ENCODE results near the gene DHX16. TPM values are rescaled to one million over a fixed set of nuclear protein-coding genes. Genes with fewer than 3 reads are reported as not detected.

Gene DHX16
- total and polyA plus RNA-seq, 9 of the 15 experiments (the other 6 are each of a cell fraction or from before 2014, with no cell fraction given), result 14.6 to 66.1 (median 47.5) TPM

DNA sequence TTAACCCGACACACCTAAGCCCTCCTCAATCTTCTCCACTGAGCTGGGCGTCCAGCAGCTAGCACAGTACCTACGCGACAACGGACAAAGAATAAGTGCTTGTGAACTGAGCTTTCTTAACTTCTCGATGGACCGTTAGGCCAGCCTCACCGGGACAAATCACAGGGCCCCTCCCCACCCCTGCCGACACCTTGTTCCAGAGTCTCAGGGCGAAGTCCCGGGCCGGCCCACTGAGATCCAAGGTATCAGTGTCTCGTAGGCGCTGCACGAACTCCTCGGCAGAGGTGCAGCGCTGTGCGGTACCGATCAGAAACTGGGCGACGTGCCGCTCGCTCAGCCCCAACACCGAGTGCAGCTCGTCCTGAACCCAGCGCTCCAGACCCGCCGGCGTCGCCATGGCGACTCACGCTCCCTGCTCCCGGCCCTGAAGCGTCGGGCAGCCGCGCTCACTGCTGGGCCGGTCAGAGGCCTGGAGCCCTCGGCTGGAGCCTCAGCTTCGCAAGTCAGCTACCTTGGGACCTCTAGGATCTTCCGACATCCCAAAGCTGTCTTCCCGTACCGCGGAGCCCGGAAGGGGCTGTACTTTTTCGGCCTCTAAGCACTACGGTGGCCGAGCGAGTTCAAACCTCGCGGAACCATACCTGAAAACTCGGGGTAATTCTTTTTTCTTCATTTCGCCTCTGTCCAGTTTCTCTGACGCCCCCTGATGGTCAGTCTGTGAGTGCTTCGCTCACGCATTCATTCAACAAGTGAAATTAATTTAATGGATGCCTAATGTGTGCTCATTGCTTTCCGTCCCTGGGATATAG, at the start of gene DHX16 (continued):
- TF ChIP-seq, protein P1, sequence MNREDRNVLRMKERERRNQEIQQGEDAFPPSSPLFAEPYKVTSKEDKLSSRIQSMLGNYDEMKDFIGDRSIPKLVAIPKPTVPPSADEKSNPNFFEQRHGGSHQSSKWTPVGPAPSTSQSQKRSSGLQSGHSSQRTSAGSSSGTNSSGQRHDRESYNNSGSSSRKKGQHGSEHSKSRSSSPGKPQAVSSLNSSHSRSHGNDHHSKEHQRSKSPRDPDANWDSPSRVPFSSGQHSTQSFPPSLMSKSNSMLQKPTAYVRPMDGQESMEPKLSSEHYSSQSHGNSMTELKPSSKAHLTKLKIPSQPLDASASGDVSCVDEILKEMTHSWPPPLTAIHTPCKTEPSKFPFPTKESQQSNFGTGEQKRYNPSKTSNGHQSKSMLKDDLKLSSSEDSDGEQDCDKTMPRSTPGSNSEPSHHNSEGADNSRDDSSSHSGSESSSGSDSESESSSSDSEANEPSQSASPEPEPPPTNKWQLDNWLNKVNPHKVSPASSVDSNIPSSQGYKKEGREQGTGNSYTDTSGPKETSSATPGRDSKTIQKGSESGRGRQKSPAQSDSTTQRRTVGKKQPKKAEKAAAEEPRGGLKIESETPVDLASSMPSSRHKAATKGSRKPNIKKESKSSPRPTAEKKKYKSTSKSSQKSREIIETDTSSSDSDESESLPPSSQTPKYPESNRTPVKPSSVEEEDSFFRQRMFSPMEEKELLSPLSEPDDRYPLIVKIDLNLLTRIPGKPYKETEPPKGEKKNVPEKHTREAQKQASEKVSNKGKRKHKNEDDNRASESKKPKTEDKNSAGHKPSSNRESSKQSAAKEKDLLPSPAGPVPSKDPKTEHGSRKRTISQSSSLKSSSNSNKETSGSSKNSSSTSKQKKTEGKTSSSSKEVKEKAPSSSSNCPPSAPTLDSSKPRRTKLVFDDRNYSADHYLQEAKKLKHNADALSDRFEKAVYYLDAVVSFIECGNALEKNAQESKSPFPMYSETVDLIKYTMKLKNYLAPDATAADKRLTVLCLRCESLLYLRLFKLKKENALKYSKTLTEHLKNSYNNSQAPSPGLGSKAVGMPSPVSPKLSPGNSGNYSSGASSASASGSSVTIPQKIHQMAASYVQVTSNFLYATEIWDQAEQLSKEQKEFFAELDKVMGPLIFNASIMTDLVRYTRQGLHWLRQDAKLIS (CRISPR knock-in tag; IDR thresholded peaks at IDR 0.05), result peak; percentile 61; the same call in 1 of the 2 replicates
- TF ChIP-seq, protein P2, sequence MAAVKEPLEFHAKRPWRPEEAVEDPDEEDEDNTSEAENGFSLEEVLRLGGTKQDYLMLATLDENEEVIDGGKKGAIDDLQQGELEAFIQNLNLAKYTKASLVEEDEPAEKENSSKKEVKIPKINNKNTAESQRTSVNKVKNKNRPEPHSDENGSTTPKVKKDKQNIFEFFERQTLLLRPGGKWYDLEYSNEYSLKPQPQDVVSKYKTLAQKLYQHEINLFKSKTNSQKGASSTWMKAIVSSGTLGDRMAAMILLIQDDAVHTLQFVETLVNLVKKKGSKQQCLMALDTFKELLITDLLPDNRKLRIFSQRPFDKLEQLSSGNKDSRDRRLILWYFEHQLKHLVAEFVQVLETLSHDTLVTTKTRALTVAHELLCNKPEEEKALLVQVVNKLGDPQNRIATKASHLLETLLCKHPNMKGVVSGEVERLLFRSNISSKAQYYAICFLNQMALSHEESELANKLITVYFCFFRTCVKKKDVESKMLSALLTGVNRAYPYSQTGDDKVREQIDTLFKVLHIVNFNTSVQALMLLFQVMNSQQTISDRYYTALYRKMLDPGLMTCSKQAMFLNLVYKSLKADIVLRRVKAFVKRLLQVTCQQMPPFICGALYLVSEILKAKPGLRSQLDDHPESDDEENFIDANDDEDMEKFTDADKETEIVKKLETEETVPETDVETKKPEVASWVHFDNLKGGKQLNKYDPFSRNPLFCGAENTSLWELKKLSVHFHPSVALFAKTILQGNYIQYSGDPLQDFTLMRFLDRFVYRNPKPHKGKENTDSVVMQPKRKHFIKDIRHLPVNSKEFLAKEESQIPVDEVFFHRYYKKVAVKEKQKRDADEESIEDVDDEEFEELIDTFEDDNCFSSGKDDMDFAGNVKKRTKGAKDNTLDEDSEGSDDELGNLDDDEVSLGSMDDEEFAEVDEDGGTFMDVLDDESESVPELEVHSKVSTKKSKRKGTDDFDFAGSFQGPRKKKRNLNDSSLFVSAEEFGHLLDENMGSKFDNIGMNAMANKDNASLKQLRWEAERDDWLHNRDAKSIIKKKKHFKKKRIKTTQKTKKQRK (IDR thresholded peaks at IDR 0.05; ENCODE audit: borderline replicate concordance, low read depth, low read length), result no peak
- TF ChIP-seq PHF21A (IDR thresholded peaks at IDR 0.05; ENCODE audit: borderline replicate concordance, low read depth) (no peak), THRAP3 (IDR thresholded peaks at IDR 0.05; ENCODE audit: borderline replicate concordance) (no peak), PPARD (CRISPR knock-in tag; IDR thresholded peaks at IDR 0.05) (no peak), ZNF134 (CRISPR knock-in tag; conservative IDR thresholded peaks at IDR 0.05) (no peak), RBM22 (IDR thresholded peaks at IDR 0.05; ENCODE audit: low read depth, low read length, poor library complexity, severe bottlenecking) (peak; percentile 95), ELF2 (CRISPR knock-in tag; IDR thresholded peaks at IDR 0.05) (peak; percentile 85)
- TF ChIP-seq, protein P3, sequence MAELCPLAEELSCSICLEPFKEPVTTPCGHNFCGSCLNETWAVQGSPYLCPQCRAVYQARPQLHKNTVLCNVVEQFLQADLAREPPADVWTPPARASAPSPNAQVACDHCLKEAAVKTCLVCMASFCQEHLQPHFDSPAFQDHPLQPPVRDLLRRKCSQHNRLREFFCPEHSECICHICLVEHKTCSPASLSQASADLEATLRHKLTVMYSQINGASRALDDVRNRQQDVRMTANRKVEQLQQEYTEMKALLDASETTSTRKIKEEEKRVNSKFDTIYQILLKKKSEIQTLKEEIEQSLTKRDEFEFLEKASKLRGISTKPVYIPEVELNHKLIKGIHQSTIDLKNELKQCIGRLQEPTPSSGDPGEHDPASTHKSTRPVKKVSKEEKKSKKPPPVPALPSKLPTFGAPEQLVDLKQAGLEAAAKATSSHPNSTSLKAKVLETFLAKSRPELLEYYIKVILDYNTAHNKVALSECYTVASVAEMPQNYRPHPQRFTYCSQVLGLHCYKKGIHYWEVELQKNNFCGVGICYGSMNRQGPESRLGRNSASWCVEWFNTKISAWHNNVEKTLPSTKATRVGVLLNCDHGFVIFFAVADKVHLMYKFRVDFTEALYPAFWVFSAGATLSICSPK (IDR thresholded peaks at IDR 0.05; ENCODE audit: borderline replicate concordance), result no peak
- TF ChIP-seq, protein P4, sequence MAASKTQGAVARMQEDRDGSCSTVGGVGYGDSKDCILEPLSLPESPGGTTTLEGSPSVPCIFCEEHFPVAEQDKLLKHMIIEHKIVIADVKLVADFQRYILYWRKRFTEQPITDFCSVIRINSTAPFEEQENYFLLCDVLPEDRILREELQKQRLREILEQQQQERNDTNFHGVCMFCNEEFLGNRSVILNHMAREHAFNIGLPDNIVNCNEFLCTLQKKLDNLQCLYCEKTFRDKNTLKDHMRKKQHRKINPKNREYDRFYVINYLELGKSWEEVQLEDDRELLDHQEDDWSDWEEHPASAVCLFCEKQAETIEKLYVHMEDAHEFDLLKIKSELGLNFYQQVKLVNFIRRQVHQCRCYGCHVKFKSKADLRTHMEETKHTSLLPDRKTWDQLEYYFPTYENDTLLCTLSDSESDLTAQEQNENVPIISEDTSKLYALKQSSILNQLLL (CRISPR knock-in tag; IDR thresholded peaks at IDR 0.05; ENCODE audit: borderline replicate concordance), result no peak
- TF ChIP-seq, protein P5, sequence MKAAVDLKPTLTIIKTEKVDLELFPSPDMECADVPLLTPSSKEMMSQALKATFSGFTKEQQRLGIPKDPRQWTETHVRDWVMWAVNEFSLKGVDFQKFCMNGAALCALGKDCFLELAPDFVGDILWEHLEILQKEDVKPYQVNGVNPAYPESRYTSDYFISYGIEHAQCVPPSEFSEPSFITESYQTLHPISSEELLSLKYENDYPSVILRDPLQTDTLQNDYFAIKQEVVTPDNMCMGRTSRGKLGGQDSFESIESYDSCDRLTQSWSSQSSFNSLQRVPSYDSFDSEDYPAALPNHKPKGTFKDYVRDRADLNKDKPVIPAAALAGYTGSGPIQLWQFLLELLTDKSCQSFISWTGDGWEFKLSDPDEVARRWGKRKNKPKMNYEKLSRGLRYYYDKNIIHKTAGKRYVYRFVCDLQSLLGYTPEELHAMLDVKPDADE (conservative IDR thresholded peaks at IDR 0.05; ENCODE audit: control insufficient read depth, low read depth, low read length), result peak; percentile 59; the same call in 1 of the 2 replicates

Data from K562 (cell line).